ENCODE data around the gene ZNRD2.
A peak's percentile ranks its signal among the peaks of the same experiment; 100 is the strongest.

Gene ZNRD2

GRCh38 chr11:65599216-65599954 is 29.1 kb downstream of the ZNRD2 start:
- no peak overlapping the region for H3K27ac ChIP-seq
- TF ChIP-seq CTCF (IDR thresholded peaks at IDR 0.05; ENCODE audit: low read depth, low read length), result no peak
- H3K36me3 ChIP-seq, result peaks cover 20% of the 10 kb centered on the region
- no peak for DNase-seq
- H3K4me3 ChIP-seq (ENCODE audit: low read depth, low read length), result no peak overlapping the region
- H3K9me3 ChIP-seq (ENCODE audit: severe bottlenecking), result no peaks in the 10 kb centered on the region
- no peaks in the 10 kb centered on the region for H3K27me3 ChIP-seq (ENCODE audit: insufficient read depth, low read depth, severe bottlenecking)

DNA sequence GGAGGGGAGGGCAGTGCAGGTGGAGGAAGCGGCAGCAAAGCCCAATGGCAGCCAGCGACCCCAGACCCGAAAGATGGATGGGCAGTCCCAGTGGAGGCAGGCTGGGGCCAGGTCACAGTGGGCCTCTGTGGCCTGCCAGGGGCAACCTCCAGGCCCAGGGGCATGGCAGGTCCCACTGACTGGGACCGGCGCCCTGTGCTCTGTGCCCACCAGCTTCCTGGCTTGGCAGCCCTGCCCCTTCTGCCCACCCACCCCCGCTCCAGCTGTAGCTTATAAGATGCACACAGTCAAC is 29.6 kb downstream of the ZNRD2 start:
- no peak overlapping the region for H3K4me3 ChIP-seq (ENCODE audit: low read depth, low read length)
- no peaks in the 10 kb centered on the region for H3K9me3 ChIP-seq (ENCODE audit: severe bottlenecking)
- H3K27me3 ChIP-seq (ENCODE audit: insufficient read depth, low read depth, severe bottlenecking), result no peaks in the 10 kb centered on the region
- no peak for DNase-seq
- no peak for TF ChIP-seq CTCF (IDR thresholded peaks at IDR 0.05; ENCODE audit: low read depth, low read length)
- no peak overlapping the region for H3K27ac ChIP-seq
- peaks cover 25% of the 10 kb centered on the region for H3K36me3 ChIP-seq

DNA sequence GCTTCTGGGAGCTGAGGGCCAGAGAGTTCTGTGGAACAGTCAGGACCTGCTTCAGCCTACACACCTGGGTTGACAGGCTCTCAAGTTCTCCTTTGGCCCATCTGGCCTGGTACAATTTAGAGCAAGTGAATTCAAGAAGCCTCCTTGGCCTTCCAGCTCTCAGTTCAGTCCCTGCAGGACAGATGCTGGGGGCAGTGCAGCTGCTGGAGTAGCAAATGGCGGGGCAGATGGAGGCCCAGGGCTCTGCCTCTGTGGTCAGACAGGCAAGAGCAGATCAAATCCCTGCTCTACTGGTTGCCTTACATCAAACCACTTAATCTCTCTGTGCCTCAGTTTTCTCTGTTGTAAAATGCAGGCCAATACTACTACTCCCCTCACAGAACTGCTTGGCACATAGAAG is 34.0 kb downstream of the ZNRD2 start:
- Histone ChIP-seq H3K36me3 (peaks cover 32% of the 10 kb centered on the region), H3K27ac (no peak overlapping the region), H3K27me3 (ENCODE audit: insufficient read depth, low read depth, severe bottlenecking) (no peaks in the 10 kb centered on the region), H3K9me3 (ENCODE audit: severe bottlenecking) (no peaks in the 10 kb centered on the region), H3K4me3 (ENCODE audit: low read depth, low read length) (no peak overlapping the region)
- TF ChIP-seq CTCF (IDR thresholded peaks at IDR 0.05; ENCODE audit: low read depth, low read length), result no peak
- DNase-seq, result no peak

DNA sequence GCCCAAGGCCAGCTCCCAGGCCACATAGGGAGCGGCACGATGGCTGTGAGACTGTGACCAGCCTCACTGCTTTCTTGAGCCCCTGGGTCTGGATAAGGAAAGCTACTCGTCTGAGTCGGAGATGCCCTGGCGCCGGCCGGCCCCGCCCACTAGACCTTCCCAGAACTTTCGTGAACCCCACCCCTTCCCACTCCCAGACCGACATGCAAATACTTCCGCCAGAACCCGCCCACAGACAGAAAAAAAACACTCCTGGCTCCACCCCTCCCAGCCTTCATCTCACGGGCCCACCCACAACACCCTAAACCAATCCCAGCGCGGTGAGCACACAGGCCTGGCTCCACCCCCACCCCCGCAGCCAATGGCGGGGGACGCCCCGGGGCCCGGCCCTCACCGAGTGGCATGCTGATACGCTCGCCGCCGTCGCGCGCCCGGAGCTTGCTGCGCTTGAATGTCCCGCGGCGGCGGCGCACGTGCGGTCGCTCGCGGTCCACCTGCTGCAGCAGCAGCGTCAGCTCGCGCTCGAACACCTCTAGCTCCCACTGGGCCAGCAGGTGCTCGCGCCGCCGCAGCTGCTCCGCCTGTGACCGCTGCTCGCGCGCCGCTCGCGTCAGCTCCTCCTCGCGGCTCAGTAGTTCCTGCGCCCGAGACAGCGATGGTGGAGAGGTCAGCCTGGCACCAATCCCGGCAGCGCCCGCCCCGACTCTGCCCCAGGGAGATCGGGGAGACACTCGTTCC is 36.8 kb downstream of the ZNRD2 start:
- H3K27me3 ChIP-seq (ENCODE audit: insufficient read depth, low read depth, severe bottlenecking), result no peaks in the 10 kb centered on the region
- H3K9me3 ChIP-seq (ENCODE audit: severe bottlenecking), result no peaks in the 10 kb centered on the region
- peaks cover 46% of the 10 kb centered on the region for H3K36me3 ChIP-seq
- TF ChIP-seq CTCF (IDR thresholded peaks at IDR 0.05; ENCODE audit: low read depth, low read length), result no peak
- peak overlapping the region; percentile 34 for H3K4me3 ChIP-seq (ENCODE audit: low read depth, low read length)
- peak overlapping the region; percentile 58 for H3K27ac ChIP-seq
- peak; percentile 94 for DNase-seq

DNA sequence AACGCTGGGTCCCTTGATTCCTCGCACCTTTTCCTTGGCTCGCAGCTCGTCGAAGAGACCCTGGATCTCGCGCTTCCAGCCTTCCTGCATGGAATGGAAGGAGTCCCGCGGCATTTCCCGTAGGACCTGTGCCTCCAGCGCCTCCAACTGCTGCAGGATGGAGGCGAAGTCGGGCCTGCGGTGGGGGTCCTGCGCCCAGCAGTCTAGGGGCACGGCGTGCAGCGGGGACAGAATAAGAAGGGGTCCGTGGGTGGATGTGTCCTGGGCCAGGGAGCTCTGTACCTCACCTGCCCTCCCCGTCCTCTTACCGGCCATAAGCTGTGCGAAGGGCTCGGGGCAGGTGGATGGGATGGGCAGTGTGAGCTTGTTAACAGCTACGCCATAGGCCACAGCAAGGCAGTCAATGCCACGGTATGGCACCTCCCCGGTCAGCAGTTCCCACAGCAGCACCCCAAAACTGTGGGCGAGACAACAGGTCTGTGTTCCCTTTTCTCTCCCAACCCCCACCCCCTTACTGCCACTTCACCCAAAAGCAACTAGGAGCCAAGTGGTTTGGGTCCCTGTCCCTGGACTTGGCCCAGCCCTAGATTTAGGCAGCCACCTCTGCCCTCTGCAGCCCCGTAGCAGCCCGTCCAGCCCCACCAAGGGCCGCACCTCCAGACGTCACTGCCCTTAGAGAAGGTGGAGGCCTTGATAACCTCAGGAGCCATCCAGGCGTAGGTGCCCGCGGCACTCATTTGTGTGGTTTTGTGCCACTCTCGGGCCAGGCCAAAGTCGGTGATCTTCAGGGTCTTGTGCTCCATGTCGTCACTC is 37.5 kb downstream of the ZNRD2 start:
- peaks cover 54% of the 10 kb centered on the region for H3K36me3 ChIP-seq
- H3K27me3 ChIP-seq (ENCODE audit: insufficient read depth, low read depth, severe bottlenecking), result no peaks in the 10 kb centered on the region
- TF ChIP-seq CTCF (IDR thresholded peaks at IDR 0.05; ENCODE audit: low read depth, low read length), result no peak
- H3K9me3 ChIP-seq (ENCODE audit: severe bottlenecking), result no peaks in the 10 kb centered on the region
- DNase-seq, result no peak
- peak overlapping the region; percentile 34 for H3K4me3 ChIP-seq (ENCODE audit: low read depth, low read length)
- H3K27ac ChIP-seq, result peak overlapping the region; percentile 41; the same call in 1 of the 2 replicates
